Endothelial cell of hepatic sinusoid (primary cell): ENCODE data around the gene CNGB1.

ENCODE experiments used
- in situ Hi-C: cut with HindIII; loops from 2 replicates; pipeline ENCODE4 v1.10.0; 2017; ENCODE audit warnings: low sequenced_read_pairs

Gene CNGB1

GRCh38 chr16:57938936-57939871, 31.7 kb downstream of the CNGB1 start:
- in situ Hi-C loops, result no loop called here

- in situ Hi-C loops, result no loop called here
Measured at GRCh38 chr16:57938484-57938883, 32.4 kb downstream of the CNGB1 start.

GRCh38 chr16:57937861-57938260, 33.1 kb downstream of the CNGB1 start:
- in situ Hi-C loops, result no loop called here

DNA sequence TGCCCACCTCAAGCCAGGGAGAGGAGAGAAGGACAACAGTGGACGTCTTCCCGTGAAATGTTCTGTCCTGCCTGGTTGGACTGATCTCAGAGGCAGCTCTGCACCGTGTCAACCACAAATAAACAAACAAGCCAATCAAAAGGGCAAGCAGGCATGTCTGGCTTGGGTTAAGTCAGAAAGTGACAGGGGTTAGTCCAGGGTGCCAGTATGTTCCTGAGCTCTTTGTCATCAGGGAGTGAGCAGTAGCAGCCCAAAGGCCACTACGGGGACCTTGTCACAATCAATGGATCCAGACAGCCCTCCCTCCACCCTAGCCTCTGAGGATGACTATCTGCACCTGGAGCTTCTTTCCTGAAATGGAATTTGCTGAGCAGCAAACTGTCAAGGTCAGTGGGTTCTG, 35.0 kb downstream of the CNGB1 start:
- in situ Hi-C loops, result no loop called here

GRCh38 chr16:57930533-57930932, 40.4 kb downstream of the CNGB1 start:
- in situ Hi-C loops, result no loop called here

GRCh38 chr16:57929250-57929649, 41.7 kb downstream of the CNGB1 start:
- in situ Hi-C loops, result no loop called here

- in situ Hi-C loops, result no loop called here
Measured at GRCh38 chr16:57926041-57926440, 44.9 kb downstream of the CNGB1 start.

GRCh38 chr16:57925310-57925709, 45.6 kb downstream of the CNGB1 start:
- in situ Hi-C loops, result no loop called here

DNA sequence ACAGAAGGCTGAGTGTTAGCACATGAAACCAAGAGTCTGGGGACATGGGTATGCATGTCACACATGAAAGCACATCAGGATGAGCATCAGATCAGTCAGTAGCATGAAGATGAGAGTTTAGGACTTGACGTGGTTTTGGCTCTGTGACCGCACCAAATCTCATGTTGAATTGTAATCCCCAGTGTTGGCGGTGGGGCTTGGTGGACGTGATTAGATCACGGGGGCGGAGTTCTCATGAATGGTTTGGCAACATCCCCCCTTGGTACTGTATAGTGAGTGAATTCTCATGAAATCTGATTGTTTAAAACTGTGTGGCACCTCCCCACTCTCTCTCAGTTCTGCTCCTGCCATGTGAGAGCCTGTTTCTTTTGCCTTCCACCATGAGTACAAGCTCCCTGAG, 46.4 kb downstream of the CNGB1 start:
- in situ Hi-C loops, result no loop called here

DNA sequence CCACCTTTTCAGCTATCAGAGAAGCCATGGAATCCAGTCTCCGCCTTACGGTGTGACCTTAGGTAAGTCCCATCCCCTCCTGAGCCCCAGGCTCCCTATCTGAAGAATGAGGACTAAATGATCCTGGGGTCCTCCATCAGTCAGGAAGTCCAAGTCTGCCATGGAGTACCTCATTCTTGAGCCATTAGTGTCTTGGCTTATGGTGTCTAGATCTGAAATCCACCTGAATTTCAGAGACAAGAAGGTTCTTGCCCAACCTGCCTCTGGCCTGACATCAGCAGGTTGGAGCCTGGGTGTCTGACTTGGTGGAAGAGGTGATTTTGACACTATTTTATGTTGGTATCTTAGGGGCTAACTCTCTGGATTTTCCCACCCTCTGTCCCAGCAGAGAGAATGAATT, 47.1 kb downstream of the CNGB1 start:
- in situ Hi-C loops, result no loop called here

DNA sequence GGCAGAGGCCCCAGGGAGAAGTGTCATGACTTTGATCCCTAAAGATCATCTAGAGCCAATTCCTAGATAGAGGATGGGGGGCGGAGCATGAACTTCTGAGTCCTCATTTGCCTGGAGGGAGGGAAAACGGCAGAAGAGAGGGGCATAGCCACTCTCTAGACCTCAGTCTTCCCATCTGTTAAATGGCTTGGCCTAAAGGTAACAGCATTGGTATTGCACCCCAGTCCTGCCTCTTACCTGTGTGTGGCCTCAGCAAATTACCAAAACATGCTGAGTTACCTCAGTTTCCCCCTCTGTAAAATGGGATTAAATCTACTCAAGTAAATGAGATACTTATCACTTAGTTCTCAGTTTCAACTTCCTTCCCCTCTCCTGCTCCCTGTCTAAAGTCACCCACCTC, 47.5 kb downstream of the CNGB1 start:
- in situ Hi-C loops, result no loop called here

GRCh38 chr16:57920880-57921229, 50.1 kb downstream of the CNGB1 start:
- in situ Hi-C loops, result no loop called here

GRCh38 chr16:57920215-57920879, 50.6 kb downstream of the CNGB1 start:
- in situ Hi-C loops, result no loop called here

GRCh38 chr16:57918994-57919393, 51.9 kb downstream of the CNGB1 start:
- in situ Hi-C loops, result loop anchor here (5.0 kb wide), 1 partner anchor 68 kb away; no protein-coding TSS in a partner anchor

- in situ Hi-C loops, result loop anchor here (5.0 kb wide), 1 partner anchor 69 kb away; no protein-coding TSS in a partner anchor
Measured at GRCh38 chr16:57918444-57918843, 52.5 kb downstream of the CNGB1 start.

- in situ Hi-C loops, result loop anchor here (5.0 kb wide), 1 partner anchor 69 kb away; no protein-coding TSS in a partner anchor
Measured at GRCh38 chr16:57917929-57918328, 53.0 kb downstream of the CNGB1 start.

DNA sequence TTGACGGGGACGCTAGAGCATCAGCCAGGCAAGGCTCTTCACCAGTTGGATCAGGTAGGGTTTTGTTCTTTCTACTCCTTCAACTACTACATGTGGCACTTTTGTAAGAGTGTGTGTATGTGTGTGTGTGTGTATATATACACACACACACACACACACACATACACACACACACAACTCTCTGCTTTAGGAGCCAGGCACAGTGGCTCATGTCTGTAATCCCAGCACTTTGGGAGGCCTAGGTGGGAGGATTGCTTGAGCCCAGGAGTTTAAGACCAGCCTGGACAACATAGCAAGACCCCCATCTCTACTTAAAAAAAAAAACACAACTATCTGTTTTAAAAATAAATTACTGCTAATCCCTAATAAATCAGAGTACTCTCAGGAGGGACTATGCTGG, 53.4 kb downstream of the CNGB1 start:
- in situ Hi-C loops, result loop anchor here (5.0 kb wide), 1 partner anchor 70 kb away; no protein-coding TSS in a partner anchor

DNA sequence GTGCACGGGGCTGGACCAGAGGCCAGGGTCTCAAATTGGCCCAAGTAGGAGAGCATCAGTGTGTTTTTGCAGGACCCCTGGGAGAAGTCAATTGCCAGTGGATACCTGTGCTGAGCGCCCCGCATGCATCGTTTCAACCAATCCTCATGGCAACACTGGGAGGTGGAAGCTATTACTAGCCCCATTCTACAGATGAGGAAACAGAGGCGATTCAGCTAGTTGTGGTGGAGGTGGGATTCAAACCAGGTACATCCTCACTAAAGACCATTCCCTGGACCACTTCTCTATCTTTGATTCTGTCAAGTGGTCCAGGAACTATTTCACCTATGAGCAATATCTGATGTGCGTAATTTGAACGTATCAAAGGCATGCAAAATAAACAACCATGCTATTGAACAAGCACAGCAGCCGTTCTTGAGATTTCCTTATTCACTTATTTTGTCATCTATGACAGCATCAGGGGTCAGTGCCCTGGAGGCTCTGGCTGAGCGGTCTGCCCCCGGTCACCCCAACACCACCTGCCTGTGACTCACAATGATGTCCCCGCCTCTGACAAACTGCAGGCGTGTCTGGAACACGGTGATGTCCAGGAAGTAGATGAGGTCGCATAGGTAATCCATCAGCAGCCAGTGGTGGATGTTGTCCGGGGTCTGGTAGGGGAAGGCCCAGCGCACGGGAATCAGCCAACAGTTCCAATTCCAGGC, 54.0 kb downstream of the CNGB1 start:
- in situ Hi-C loops, result loop anchor here (5.0 kb wide), 1 partner anchor 70 kb away; no protein-coding TSS in a partner anchor

GRCh38 chr16:57915811-57916488, 55.0 kb downstream of the CNGB1 start:
- in situ Hi-C loops, result loop anchor here (5.0 kb wide), 1 partner anchor 71 kb away; no protein-coding TSS in a partner anchor

GRCh38 chr16:57915267-57915666, 55.7 kb downstream of the CNGB1 start:
- in situ Hi-C loops, result loop anchor here (5.0 kb wide), 1 partner anchor 72 kb away; no protein-coding TSS in a partner anchor
